Activated CD8-positive, alpha-beta memory T cell treated with anti-CD3 and anti-CD28 coated beads, Interleukin-2, amount 50 U/mL, for 4 hours (primary cell): ENCODE data around the gene HSPB1.

Experiments
- DNase-seq: peaks from one replicate; pipeline ENCODE4 v3.0.0-alpha.2; 2020

The HSPB1 gene

DNA sequence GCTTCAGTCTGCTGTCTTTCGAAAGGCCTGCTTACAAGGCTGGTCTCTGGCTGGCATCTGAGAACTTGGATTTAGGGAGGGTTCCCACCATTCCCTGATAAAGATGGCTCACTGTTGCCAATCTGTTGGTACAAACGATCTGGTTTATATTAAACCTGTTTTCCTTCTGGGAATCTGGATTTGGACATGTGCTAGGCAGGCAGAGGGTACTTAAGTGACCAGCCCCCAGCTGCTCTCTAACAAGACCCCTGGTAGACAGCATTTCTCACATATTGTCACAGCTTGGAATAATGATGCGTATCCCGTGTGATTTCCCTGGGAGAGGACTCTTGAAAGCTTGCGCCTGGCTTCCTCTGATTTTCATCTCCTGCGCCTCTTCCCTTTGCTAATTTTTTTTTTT, 34.7 kb downstream of the HSPB1 start:
- no peak for DNase-seq

DNA sequence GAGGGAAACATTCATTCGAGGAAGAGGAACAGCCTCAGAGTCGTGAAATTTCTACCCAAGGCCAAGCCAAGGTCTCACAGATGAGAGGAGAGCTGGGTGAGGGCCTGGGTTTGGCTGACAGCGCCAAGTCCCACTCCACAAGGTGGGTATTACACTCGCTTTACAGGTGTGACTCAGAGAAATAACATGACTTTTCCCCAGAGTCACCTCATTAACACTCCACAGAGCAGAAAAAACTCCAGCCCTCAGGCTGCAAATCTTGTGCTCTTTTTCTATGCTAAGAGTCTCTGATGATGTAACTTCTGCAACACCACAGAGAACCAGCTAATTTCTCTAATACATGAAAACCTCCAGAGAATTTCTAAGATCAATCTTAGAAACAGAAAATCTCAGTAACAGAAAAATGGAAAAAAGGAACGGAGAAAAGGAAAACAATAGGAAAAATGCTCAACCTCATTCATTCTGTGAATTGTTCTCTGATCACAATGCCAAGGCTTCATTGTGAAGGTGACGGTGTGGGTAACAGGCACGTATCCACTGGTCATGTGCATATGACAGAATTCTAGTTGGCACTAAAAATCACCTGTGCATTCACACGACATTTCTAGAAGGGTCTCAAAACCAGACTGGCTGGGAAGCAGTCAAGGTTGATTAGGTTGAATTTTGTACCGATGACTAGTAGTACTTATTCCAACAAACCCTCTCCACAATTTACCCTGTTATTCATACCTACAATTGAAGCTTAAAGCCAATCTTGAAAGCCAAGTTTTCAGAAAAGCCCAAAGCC, 36.0 kb downstream of the HSPB1 start:
- DNase-seq = no peak

DNA sequence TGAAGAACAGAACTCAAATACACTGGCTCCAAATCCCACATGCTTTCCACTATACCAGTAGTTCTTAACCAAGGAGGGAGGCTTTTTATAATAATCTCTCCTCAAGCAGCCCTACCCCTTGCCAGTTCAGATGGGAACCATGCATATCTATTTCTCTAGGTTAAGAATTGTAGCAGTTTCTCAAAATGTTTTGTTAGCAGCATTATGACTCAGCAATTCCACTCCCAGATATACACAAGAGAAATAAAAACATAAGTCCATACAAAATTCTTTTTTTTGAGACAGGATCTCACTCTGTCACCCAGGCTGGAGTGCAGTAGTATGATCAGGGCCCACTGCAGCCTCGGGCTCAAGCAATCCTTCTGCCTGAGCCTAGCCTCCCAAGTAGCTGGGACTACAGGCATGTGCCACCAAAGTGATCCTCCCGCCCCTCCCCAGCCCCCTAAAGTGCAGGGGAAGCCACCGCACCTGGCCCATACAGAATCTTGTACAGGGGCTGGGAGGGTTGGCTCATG, 38.2 kb downstream of the HSPB1 start:
- DNase-seq = no peak

GRCh38 chr7:76342222-76342621, 39.7 kb downstream of the HSPB1 start:
- no peak for DNase-seq

DNA sequence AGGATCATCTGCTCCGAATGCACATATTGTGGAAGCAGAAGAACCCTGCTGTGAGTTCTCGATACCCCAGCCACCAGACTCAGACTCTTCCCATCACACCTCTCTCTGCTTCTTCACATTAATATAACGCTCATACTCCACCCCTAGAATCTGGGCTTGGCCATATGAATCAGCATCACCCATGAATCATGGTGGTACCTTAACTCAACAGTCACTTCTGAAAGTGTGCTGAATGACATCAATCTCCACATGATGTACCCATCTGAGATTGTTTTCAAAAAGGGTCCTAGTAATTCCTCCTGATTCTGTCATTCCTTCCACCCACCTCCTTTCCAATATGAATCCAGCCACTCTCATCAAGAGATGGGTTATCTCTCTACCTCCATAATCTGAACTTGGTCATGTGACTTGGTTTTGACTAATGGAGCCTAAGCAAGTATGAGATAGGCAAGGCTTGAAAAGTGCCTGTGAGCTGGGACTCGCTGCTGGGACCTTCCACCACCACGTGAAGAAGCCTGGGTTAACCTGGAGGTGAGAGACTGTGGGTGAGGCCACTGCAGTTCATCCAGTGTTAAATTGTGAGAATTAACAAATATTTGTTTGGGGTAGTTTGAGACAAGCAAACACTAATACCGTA, 40.9 kb downstream of the HSPB1 start:
- DNase-seq = no peak

- DNase-seq = no peak
These were observed 41.5 kb downstream of the HSPB1 start for GRCh38 chr7:76343931-76344321.

DNA sequence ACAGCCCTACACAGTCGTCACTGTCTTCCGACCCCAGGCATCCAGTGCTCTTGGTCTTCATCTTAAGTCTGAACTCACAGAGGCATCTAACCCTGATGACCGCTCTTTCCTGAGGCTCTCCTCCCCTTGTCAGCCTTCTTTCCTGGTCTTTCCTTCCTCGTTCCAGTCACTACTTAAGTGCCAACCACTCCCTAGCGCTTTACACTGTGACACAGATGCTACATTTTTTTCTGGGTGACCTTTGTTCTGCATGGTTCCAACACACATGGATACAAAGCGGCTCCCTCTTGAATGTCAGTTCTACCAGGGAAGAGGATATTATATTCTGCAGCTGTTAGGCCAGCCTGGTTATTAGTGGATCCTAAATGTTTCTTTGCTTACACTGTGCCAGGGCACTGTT, 43.6 kb downstream of the HSPB1 start:
- DNase-seq = no peak

DNA sequence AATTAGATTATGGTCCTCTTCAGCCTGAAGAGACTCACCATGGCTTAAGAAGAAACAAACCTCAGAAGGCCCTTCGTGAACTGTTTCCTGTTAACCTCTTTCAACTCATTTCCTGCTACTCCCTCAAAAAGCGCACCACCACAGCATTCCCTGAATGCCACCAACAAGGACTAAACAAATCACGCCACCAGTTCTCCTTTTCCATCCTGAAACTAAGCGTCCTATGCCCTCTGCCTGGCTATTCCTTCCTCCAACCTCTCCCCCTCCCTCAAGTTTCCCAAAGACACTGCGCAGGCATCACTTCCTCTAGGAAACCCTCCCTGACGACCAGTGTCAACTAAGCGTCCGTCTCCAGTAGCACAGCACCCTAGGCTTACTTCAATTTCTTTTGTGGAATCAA, 44.3 kb downstream of the HSPB1 start:
- DNase-seq = no peak

- no peak for DNase-seq
These were observed 45.2 kb downstream of the HSPB1 start for GRCh38 chr7:76347710-76348109.

DNA sequence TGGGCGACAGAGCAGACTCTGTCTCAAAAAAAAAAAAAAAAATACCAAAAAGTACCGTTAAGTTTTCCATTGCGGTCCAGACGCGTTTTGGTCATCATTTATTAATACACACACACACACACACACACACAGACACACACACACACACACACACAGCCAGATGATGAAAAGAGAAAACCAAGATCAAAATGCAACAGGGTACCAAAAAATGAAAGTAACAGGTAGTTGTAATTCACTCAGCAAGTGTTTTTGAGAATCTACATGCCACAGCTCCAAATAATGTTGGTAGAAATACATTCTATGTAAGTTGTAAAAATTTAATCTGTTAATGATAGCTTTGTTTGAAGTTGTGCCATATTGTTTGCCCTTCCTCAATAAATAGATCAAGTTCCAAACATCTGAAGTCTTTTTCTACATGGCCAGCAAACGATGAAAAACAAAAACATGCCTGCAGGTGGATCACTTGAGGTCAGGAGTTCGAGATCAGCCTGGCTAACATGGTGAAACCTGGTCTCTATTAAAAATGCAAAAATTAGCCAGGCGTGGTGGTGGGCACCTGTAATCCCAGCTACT, 46.9 kb downstream of the HSPB1 start:
- no peak for DNase-seq

GRCh38 chr7:76351372-76351771, 48.9 kb downstream of the HSPB1 start:
- no peak for DNase-seq

- DNase-seq = no peak
These were observed 49.7 kb downstream of the HSPB1 start for GRCh38 chr7:76352193-76352592.

DNA sequence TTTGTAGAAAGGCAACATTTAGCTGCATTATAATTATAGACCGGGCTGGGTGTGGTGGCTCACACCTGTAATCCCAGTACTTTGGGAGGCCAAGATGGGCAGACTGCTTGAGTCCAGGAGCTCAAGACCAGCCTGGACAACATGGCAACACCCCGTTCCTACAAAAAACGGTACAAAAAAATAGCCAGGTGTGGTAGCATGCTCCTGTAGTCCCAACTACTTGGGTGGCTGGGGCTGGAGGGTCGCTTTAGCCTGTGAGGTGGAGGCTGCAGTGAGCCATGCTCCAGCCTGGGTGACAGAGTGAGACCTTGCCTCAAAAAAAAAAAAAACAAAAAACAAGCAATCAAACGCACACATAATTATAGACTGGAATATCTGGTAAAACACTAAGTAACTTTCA, 51.3 kb downstream of the HSPB1 start:
- no peak for DNase-seq
